K562 (cell line): ENCODE results near the gene CNR2. TPM values are rescaled to one million over a fixed set of nuclear protein-coding genes. Genes with fewer than 3 reads are reported as not detected.

Source experiments
- ATF1 ChIP-seq, 2 experiments: fragments of 450-650 bp in 1 of 2; IDR thresholded peaks; 2 replicates each; pipeline ENCODE4 v1.6.1; 2016; ENCODE audit warnings: missing compliant biosample characterization in 1 of 2, missing genetic modification characterization in 1 of 2
- BRF2 ChIP-seq: IDR thresholded peaks from 3 replicates; pipeline ENCODE4 v1.6.1; 2011; ENCODE audit warnings: borderline replicate concordance, mild to moderate bottlenecking; ENCODE audit not compliant: insufficient read length, insufficient read depth
- EP300 ChIP-seq: IDR thresholded peaks from 2 replicates; pipeline ENCODE4 v1.6.1; 2012; ENCODE audit warnings: low read length, improper control_type of control experiment
- GATAD2B ChIP-seq: fragments of 450-650 bp; IDR thresholded peaks from 2 replicates; pipeline ENCODE4 v1.6.1; 2017; ENCODE audit warnings: mild to moderate bottlenecking, borderline replicate concordance
- HOXB6 ChIP-seq: fragments of 250-450 bp; sonication (Bioruptor Pico); IDR thresholded peaks from 2 replicates; pipeline ENCODE4 v1.5.1; 2022; ENCODE audit warnings: mild to moderate bottlenecking, borderline replicate concordance
- KAT2B ChIP-seq: IDR thresholded peaks from one replicate; pipeline ENCODE4 v1.6.1; 2012; ENCODE audit warnings: low read depth, mild to moderate bottlenecking, control low read depth, inconsistent platforms, low read length, moderate library complexity
- MAZ ChIP-seq, 2 experiments: fragments of 450-650 bp in 1 of 2; sonication (generic) in 1 of 2; formaldehyde crosslinking; IDR thresholded peaks in 1 of 2; conservative IDR thresholded peaks in 1 of 2; 2 replicates each; pipeline versions ENCODE4 v1.4.0 to v1.5.0; 2020; ENCODE audit warnings: mild to moderate bottlenecking in 1 of 2, missing genetic modification reagents in 1 of 2
- NFE2 ChIP-seq: IDR thresholded peaks from 2 replicates; pipeline ENCODE4 v1.6.1; 2014; ENCODE audit warnings: antibody characterized with exemption, low read depth
- NR2C2 ChIP-seq, 2 experiments: fragments of 200-800 bp in 1 of 2; sonication (Bioruptor generic) in 1 of 2; sonication (generic) in 1 of 2; formaldehyde crosslinking in 1 of 2; IDR thresholded peaks; 2 replicates each; pipeline versions ENCODE4 v1.6.1 to v1.8.0; 2016 to 2022; ENCODE audit warnings: mild to moderate bottlenecking in 1 of 2, missing compliant biosample characterization in 1 of 2, missing genetic modification characterization in 1 of 2, missing genetic modification reagents in 1 of 2
- SMAD3 ChIP-seq: fragments of 450-650 bp; formaldehyde crosslinking; conservative IDR thresholded peaks from 2 replicates; pipeline ENCODE4 v1.4.0; 2020; ENCODE audit warnings: mild to moderate bottlenecking
- WHSC1 ChIP-seq: IDR thresholded peaks from one replicate; pipeline ENCODE4 v1.6.1; 2012; ENCODE audit warnings: low read length, control low read depth, inconsistent platforms
- ZNF121 ChIP-seq: sonication (generic); formaldehyde crosslinking; conservative IDR thresholded peaks from 2 replicates; pipeline ENCODE4 v1.8.0; 2022; ENCODE audit warnings: missing genetic modification reagents
- ZNF280B ChIP-seq: fragments of 250-450 bp; sonication (Bioruptor Pico); IDR thresholded peaks from 2 replicates; pipeline ENCODE4 v1.5.1; 2021; ENCODE audit warnings: mild to moderate bottlenecking
- ZNF830 ChIP-seq: fragments of 250-450 bp; sonication (Bioruptor Pico); IDR thresholded peaks from 2 replicates; pipeline ENCODE4 v1.5.0; 2021; ENCODE audit warnings: mild to moderate bottlenecking
- polyA plus RNA-seq, 8 experiments: library from polyadenylated mRNA; depleted of rRNA in 4 of 8; stranded (reverse) in 5 of 8; unstranded in 3 of 8; fragments of >200 nt; fragmentation: Nextera tagmentation in 2 of 8; fragmentation: Illumina TruSeq in 1 of 8; extraction: Ambion mirVana in 2 of 8; extraction: Trizol in 1 of 8; gene quantifications; 2 replicates each; pipeline versions ENCODE4 v1.2.1 to v1.2.3, GENCODE V29; 2011 to 2014; ENCODE audit warnings: inconsistent platforms in 1 of 8, missing spikeins in 1 of 8
- total RNA-seq, 7 experiments: library from RNA; depleted of rRNA in 6 of 7; stranded (reverse); fragments of >200 nt in 6 of 7; fragmentation: Illumina TruSeq in 2 of 7; extraction: Trizol in 2 of 7; gene quantifications; 2 replicates each; pipeline versions ENCODE4 v1.2.1 to v1.2.3, GENCODE V29; 2011 to 2021; ENCODE audit warnings: low replicate concordance in 1 of 7
- TF ChIP-seq, protein P1 (sequence below): fragments of 450-650 bp; IDR thresholded peaks from 2 replicates; pipeline ENCODE4 v1.6.1; 2016; ENCODE audit warnings: antibody characterized with exemption
- TF ChIP-seq, protein P2 (sequence below): fragments of 450-650 bp; IDR thresholded peaks from 2 replicates; pipeline ENCODE4 v1.6.1; 2014; ENCODE audit warnings: low read depth, mild to moderate bottlenecking, moderate library complexity, borderline replicate concordance
- TF ChIP-seq, protein P3 (sequence below), 3 experiments: fragments of 200-800 bp in 1 of 3; fragments of 250-450 bp in 1 of 3; fragments of 450-650 bp in 1 of 3; sonication (Bioruptor Pico) in 1 of 3; sonication (Bioruptor generic) in 1 of 3; formaldehyde crosslinking in 1 of 3; IDR thresholded peaks; 2 replicates each; pipeline versions ENCODE4 v1.6.1 to v1.8.0; 2016 to 2022; ENCODE audit warnings: mild to moderate bottlenecking in 2 of 3, missing genetic modification characterization in 2 of 3, missing compliant biosample characterization in 1 of 3, moderate library complexity in 1 of 3

CNR2 gene
- total and polyA plus RNA-seq, 9 of the 15 experiments (the other 6 are each of a cell fraction or from before 2014, with no cell fraction given) = not detected

DNA sequence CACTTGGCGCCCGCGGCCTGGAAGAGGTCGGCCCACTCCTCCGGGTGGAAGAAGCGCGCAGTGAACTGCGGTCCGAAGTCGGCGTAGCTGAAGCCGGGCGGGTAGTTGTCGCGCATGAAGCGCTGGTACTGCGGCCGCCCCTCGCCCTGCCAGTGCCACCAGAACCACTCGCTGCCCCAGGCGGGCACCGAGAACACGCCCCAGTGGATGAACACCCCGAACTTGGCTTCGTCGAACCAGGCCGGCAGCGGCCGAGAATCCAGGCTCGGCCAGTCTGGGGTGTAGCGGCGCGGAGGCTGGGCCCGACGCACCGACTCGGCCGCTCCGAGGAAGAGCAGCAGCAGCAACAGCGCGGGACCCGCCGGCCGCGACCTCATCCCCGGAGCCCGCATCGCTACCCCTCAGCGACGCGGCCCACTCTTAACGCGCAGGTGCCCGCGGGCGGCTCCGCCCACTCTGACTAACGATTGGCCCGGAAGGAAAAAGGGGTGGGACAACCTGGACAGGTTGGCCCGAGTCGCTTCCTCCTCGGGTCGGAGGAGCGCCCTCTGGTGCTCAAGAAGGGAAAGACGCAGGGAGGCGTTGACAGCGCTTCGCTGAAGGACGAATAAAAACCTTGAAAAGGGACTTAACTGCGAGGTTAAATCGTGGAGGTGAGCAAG lies 45.1 kb downstream of the CNR2 start, which contains the start of gene FUCA1 (continued):
- peak; percentile 64 to 85; a peak in 3 of 4 replicates for TF ChIP-seq MAZ (CRISPR knock-in tag; conservative IDR thresholded peaks at IDR 0.05 in 1 of 2, IDR thresholded peaks at IDR 0.05 in 1 of 2)
- TF ChIP-seq, protein P1, sequence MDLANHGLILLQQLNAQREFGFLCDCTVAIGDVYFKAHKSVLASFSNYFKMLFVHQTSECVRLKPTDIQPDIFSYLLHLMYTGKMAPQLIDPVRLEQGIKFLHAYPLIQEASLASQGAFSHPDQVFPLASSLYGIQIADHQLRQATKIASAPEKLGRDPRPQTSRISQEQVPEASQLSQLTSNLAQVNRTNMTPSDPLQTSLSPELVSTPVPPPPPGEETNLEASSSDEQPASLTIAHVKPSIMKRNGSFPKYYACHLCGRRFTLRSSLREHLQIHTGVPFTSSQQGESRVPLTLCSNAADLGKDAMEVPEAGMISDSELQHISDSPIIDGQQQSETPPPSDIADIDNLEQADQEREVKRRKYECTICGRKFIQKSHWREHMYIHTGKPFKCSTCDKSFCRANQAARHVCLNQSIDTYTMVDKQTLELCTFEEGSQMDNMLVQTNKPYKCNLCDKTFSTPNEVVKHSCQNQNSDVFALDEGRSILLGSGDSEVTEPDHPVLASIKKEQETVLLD = no peak
- no peak for TF ChIP-seq HOXB6 (CRISPR knock-in tag)
- TF ChIP-seq NR2C2 (CRISPR knock-in tag; IDR thresholded peaks at IDR 0.05) = no peak; the same call in 1 of the 2 replicates
- peak; percentile 74 for TF ChIP-seq NR2C2 (tag; IDR thresholded peaks at IDR 0.05)
- peak; percentile 25; the same call in 1 of the 2 replicates for TF ChIP-seq EP300
- TF ChIP-seq KAT2B = no peak
- peak; percentile 69; the same call in 1 of the 2 replicates for TF ChIP-seq ZNF830
- no peak for TF ChIP-seq ATF1 (CRISPR knock-in tag; IDR thresholded peaks at IDR 0.05)
- peak; percentile 75 for TF ChIP-seq ATF1 (tag; IDR thresholded peaks at IDR 0.05)
- no peak for TF ChIP-seq WHSC1
- no peak for TF ChIP-seq ZNF280B (CRISPR knock-in tag)
- TF ChIP-seq, protein P2, sequence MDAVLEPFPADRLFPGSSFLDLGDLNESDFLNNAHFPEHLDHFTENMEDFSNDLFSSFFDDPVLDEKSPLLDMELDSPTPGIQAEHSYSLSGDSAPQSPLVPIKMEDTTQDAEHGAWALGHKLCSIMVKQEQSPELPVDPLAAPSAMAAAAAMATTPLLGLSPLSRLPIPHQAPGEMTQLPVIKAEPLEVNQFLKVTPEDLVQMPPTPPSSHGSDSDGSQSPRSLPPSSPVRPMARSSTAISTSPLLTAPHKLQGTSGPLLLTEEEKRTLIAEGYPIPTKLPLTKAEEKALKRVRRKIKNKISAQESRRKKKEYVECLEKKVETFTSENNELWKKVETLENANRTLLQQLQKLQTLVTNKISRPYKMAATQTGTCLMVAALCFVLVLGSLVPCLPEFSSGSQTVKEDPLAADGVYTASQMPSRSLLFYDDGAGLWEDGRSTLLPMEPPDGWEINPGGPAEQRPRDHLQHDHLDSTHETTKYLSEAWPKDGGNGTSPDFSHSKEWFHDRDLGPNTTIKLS = no peak; the same call in 1 of the 2 replicates
- no peak for TF ChIP-seq ZNF121 (CRISPR knock-in tag)
- TF ChIP-seq NFE2 = no peak
- TF ChIP-seq, protein P3, sequence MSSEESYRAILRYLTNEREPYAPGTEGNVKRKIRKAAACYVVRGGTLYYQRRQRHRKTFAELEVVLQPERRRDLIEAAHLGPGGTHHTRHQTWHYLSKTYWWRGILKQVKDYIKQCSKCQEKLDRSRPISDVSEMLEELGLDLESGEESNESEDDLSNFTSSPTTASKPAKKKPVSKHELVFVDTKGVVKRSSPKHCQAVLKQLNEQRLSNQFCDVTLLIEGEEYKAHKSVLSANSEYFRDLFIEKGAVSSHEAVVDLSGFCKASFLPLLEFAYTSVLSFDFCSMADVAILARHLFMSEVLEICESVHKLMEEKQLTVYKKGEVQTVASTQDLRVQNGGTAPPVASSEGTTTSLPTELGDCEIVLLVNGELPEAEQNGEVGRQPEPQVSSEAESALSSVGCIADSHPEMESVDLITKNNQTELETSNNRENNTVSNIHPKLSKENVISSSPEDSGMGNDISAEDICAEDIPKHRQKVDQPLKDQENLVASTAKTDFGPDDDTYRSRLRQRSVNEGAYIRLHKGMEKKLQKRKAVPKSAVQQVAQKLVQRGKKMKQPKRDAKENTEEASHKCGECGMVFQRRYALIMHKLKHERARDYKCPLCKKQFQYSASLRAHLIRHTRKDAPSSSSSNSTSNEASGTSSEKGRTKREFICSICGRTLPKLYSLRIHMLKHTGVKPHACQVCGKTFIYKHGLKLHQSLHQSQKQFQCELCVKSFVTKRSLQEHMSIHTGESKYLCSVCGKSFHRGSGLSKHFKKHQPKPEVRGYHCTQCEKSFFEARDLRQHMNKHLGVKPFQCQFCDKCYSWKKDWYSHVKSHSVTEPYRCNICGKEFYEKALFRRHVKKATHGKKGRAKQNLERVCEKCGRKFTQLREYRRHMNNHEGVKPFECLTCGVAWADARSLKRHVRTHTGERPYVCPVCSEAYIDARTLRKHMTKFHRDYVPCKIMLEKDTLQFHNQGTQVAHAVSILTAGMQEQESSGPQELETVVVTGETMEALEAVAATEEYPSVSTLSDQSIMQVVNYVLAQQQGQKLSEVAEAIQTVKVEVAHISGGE (CRISPR knock-in tag; IDR thresholded peaks at IDR 0.05) = peak in 1 of 3 experiments; percentile 71; a peak in 2 of 6 replicates
- no peak for TF ChIP-seq BRF2
- no peak for TF ChIP-seq GATAD2B
- TF ChIP-seq SMAD3 (CRISPR knock-in tag) = no peak
